PC-3 (cell line): Measurements from ENCODE around the gene KIF6.

Experiments used
- CTCF ChIP-seq: fragments of 300-600 bp; sonication (generic); conservative IDR thresholded peaks from 2 replicates; pipeline ENCODE4 v1.5.1; 2017; ENCODE audit warnings: antibody characterized with exemption, low read depth, mild to moderate bottlenecking, low read length
- EZH2 ChIP-seq: fragments of 300-600 bp; sonication (generic); IDR thresholded peaks from one replicate; pipeline ENCODE4 v1.6.1; 2017; ENCODE audit warnings: antibody characterized with exemption, mild to moderate bottlenecking, low read length; ENCODE audit not compliant: unreplicated experiment
- EZH2phosphoT487 ChIP-seq: fragments of 300-600 bp; sonication (generic); IDR thresholded peaks from 2 replicates; pipeline ENCODE4 v1.6.1; 2018; ENCODE audit warnings: mild to moderate bottlenecking, antibody characterized with exemption, low read length, borderline replicate concordance

GRCh38 chr6:39402239-39402751 lies 322.9 kb downstream of the KIF6 start:
- no peak for TF ChIP-seq CTCF
- no peak for TF ChIP-seq EZH2
- TF ChIP-seq EZH2phosphoT487: no peak
